Stimulated activated naive CD8-positive, alpha-beta T cell treated with anti-CD3 and anti-CD28 coated beads, Interleukin-15, Interleukin-2, amounts not matched to agents 100 U/mL and 50 U/mL, for 24 hours (primary cell): ENCODE measurements around the gene MYO1H.

Experiments used
- ATAC-seq: fragments of 150-1000 bp; cut with Tn5 transposase; one replicate; pipeline ENCODE4 v1.10.0; 2021
- DNase-seq: peaks from one replicate; pipeline ENCODE4 v3.0.0; 2021

The MYO1H gene

DNA sequence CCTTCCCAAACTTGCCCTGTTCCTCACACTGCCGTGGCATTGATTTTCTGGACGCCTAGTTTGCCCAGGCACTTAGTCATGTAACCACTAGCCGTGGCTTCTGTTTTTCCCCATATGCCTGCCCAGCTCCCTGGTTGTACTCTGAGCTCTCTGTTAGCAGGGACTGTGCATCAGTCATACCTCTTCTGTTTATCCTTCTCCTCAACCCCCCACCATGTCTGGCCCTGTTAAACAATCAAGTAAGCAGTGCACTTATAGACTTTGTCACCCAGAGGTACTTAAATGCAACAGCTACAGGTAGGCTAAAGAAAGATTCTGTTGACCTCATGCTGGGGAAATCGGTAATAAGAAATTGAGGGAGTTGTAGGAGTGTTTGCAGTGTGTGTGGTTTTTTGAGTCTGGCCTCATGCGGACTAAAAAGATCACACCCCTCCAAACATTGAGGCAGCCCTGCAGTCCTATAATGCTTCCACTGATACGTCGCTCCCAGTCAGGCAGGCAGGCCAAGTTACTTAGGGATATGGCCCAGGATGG lies 146.7 kb downstream of the MYO1H start:
- no peak for ATAC-seq

DNA sequence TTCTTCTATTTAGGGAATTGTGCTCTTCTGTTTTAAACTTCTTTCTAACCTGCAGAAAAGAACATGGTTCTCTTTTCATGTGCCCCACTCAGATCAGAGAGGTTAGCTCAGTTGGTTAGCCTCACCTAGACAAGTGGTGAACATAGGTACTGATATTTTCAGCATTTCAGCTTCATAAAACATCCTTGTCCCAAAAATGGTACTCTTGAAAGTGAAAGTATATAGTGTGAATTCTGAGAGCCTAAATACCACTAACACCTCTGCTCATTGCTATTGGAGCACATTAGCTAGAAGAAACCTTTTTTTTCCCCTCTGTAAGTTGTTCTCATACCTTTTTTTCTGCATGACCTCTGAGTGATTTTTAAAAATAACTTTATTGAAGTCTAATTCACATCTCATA lies 147.3 kb downstream of the MYO1H start:
- DNase-seq (no peak), ATAC-seq (no peak)

More for the DNA sequence above, 146.7 kb downstream of the MYO1H start:
- no peak for DNase-seq

DNA sequence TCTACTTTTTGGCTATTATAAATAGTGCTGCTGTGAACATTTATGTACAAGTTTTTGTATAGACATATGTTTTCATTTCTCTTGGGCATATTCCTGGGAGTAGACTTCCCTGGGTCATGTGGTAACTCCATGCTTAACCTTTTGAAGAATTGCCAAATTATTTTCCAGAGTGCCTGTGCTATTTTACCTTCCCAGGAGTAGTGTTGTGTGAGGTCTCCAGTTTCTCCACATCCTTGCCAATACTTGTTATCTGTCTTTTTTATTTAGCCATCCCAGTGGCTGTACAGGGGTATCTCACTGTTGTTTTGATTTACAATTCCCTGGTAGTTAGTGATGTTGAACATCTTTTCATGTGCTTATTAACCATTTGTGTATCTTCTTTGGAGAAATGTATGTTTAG lies 148.6 kb downstream of the MYO1H start:
- DNase-seq = no peak
- no peak for ATAC-seq

DNA sequence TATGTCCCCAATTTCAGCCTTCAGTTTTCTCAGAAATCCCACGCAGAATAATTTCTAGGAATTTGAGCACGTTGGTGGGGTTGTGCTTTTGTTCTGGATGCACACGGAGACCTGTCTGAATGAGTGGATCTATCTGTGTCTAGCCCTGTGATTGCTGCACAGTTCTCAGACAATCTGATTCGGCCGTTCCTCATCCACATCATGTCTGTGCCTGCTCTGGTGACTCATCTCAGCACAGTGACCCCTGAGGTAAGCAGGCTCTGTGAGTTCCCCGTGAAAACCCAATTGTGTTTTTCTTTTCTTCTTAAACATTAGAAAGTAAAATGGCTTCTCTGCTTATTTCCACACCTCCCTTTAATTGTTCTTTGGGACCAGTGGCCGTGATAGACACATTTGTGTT lies 150.0 kb downstream of the MYO1H start:
- no peak for ATAC-seq
- no peak for DNase-seq
